NCI-H187 (cell line): ENCODE data around the gene OPN5.

ENCODE experiments used
- DNase-seq, 2 experiments: peaks; one replicate each; lab custom pipeline; 2025; lab: John Stamatoyannopoulos, UW

Gene OPN5

DNA sequence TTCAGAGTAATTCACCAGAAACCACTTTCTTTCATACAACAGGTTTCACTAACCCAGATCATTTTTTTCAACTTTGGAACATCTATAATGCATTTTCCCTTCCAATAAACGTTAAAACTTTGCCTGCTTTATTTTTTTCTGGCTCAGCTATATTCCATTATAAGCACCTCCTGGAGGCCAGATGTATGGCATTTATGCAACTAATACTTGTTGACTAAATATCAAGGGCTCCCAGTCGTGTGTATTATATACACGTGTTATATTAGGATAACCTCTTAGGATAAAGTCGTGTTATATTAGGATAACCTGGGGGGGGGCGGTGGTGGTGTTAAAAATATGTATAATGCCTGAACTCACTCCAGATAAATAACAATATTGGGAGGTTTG, 6.7 kb downstream of the OPN5 start:
- no peak for DNase-seq

DNA sequence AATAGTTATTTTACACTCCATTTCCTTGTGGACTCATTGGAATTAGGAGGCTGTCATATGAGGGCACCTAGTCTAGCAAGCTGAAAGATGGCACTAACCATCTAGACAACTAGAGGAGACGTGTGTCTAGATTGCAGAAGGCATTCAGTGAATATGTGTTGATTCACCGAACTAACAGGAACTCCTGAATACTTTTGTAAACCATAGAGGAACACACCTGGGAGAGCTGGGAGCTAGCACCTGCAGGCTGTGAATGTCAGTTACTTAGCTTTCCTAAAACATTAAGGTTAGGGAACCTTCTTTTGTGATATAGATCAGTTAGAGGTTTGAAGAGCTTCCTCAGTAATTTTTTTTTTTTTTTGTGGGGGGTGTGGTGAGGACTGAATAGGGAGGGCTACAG, 7.7 kb downstream of the OPN5 start:
- no peak for DNase-seq

DNA sequence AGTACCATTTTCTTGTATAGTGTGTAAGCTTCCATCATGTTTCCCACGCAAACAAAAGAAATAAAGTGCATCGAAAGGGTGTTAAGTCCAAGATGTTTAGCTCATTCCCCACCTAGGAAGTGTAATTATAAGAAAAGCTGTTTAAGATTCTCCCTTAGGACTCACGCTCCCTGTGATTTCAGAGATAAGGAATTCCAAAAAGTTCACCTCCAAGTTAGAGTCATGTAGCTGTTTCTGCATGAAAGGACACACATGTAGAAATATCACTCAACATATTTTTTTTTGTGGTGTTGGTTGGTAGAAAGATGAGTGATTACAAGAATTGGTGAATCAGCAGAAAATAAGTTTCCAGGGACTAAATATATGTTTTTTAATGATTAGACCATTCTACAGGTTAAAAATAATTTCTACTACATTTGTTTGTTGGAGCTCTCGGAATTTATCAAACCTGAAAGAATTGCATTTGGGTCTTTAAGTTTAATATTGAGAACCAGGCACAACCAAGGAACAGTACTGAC, 10.4 kb downstream of the OPN5 start:
- DNase-seq, result no peak

DNA sequence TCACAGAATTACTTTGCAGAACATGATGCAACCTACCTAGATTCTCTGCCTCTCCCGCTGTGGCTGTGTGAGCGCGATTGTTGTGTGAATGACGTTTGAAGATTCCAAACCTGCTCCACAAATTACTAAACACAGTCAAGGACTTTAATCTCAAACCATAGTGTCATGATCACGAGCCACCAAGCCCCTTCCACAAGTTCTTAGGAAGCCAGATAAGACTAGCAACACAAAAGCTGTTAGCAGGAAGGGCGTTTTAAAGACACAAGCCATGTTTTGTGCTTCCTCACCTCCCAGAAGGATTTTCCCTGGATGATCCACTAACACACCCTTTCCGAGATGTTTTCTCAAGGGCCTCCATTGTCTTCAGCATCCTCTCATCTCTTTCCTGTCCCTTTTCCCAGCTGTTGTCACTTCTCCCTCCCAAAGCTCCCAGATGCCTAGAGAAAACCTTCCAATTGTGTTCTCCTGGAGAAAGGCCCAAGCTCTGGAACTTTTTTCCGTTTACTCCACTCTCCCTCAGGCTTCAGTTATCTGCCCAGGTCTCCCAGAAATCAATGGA, 12.8 kb downstream of the OPN5 start:
- DNase-seq, result no peak

GRCh38 chr6:47801984-47802383, 20.2 kb downstream of the OPN5 start:
- no peak for DNase-seq

GRCh38 chr6:47804821-47805220, 23.0 kb downstream of the OPN5 start:
- no peak for DNase-seq

DNA sequence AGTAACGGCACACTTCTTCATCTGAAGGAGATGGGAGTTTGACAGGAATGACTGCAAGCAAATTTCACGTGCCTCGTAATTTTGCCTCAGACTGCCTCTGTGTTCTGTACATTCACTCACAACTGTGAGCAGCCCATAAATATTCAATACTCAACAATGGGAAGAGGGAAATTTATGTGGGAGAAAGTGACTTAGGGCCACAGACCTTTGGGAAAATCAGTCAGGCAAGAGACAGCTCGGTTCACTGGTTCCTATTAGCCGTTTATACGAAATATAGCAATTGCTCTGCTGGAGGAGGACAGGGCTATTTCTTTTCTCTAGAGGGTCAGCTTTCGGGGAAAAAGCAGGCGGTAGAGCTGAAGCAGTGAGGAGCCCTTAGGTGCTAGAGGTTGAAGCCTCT, 28.0 kb downstream of the OPN5 start:
- DNase-seq, result no peak

DNA sequence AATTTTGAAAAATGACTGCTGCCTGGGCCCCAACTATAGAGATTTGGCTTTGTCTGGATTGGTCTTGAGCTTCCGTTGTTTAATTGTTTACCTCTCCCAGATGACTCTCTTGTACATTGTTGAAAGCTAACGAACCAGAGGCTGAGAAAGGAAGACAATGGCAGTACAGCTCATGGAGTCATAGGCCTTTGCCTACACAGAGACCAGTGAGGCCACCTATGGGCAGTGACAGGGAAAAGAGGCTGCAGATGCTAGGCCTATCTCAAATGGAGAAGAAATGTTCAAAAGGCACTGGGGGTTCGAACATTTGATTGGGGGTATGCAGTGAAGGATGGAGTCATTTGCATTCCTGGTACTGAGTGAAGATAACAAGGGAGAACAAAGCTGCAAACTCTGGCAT, 29.1 kb downstream of the OPN5 start:
- no peak for DNase-seq

- DNase-seq, result no peak
Measured at GRCh38 chr6:47811443-47811842, 29.6 kb downstream of the OPN5 start.

DNA sequence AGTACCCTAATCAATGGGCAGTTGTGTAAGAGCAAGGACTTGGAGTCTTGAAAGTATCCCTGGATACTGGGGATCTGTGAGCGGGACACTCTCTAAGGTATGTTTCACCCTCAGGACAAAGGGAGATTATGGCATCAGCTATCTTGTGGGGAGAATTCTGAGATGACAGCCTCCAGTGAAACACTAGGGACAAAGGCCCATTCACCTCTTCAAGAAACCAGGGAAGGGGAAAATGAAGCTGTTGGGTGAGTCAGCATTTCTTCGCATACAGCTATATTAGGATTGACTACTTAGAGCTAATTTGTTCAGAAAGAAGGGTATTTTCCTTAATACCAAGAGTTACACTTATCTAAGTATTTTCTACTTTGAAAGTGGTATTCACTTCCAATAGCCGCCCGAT, 35.9 kb downstream of the OPN5 start:
- DNase-seq, result no peak

DNA sequence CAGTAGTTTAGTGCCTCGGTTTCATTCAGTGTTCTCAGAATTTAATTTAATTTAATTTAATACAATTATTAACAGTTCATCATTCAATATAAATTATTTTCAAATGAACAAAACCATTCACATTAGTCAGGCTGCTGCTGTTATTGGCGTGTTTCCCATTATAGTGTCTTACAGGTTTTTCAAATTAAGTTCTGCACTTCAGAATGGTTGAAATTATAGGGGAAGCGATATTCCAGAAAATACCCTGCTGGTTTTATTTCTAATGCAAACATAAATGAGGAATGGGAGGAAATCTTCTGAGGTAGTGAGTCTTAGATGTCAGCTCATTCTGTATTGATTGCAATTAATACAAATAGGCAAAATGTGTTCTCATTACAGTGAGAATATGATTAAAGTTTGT, 37.6 kb downstream of the OPN5 start:
- DNase-seq, result no peak

- DNase-seq, result no peak
Measured at GRCh38 chr6:47822856-47823554, 41.2 kb downstream of the OPN5 start.

GRCh38 chr6:47832386-47833100, 50.7 kb downstream of the OPN5 start:
- DNase-seq, result no peak

- DNase-seq, result no peak
Measured at GRCh38 chr6:47834196-47834595, 52.4 kb downstream of the OPN5 start.

GRCh38 chr6:47836046-47836445, 54.2 kb downstream of the OPN5 start:
- DNase-seq, result no peak

- no peak for DNase-seq
Measured at GRCh38 chr6:47836639-47837038, 54.8 kb downstream of the OPN5 start.

GRCh38 chr6:47839645-47840044, 57.8 kb downstream of the OPN5 start:
- no peak for DNase-seq

- DNase-seq, result no peak
Measured at GRCh38 chr6:47844881-47845280, 63.0 kb downstream of the OPN5 start.

DNA sequence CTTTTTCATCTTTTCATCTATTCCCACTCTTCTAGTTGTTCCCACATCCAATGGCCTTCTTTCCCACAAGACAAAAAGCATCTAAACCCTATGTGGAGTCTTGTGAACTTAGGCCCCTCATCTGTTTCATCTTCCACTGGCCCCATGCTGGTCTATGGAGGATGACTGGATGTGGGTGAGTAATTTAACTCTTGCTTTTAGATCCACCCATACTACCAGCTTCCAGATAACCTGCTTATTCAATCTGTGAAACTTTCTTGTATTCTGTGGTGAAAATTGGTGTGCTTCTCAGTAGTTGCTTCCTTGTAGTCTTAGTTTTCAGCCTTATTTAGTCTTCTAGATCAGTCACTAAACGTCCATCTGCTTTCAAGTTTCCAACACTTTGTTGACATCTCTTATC, 64.9 kb downstream of the OPN5 start:
- DNase-seq, result no peak

- no peak for DNase-seq
Measured at GRCh38 chr6:47851091-47851490, 69.3 kb downstream of the OPN5 start.

DNA sequence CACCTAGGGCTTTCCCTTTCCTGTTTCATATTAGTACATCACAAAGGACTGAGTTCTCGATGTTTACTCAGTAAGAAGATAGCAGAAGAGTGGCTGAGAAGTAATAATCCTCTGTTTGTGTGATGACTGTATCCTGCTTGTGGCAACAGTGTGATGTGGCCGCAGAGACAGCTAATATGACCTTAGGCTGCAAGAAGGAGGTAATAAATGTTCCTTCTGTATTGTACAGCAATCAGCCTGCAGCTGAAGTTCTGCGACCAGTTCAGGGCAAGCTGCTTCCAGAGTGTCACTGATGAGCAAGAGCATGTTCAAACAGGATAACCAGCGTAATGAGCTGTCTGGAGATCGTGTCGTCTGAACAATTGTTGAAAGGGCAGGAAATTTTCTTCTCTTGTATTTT, 70.9 kb downstream of the OPN5 start:
- no peak for DNase-seq

DNA sequence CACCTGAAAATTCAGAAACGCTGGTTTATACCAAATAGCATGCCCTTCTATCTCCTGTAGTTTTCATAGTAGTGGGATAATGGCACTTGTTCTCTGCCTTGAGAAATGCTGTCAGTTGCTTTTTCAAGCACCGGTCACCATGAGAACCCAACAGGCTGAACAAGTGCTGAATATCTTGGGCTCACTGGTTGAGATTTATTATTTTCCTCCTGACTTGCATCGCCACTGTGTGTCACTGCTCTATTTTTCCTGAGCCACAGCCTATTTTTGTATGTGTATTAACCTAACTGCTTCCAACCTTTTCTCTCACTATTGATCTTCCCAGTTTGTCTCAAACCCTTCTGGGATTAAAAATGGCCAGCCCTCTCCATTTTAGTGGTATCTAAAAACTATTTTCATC, 71.9 kb downstream of the OPN5 start:
- no peak for DNase-seq

GRCh38 chr6:47854971-47855370, 73.1 kb downstream of the OPN5 start:
- no peak for DNase-seq
